Subcutaneous adipose tissue (tissue), 4 donors: ENCODE results near the gene SFMBT2. TPM values are rescaled to one million over a fixed set of nuclear protein-coding genes. Genes with fewer than 3 reads are reported as not detected.

Source experiments
- total RNA-seq, 4 donors: library from RNA; depleted of rRNA; stranded (reverse); fragments of >200 nt; gene quantifications; one replicate each; pipeline ENCODE4 v1.1.0, GENCODE V29; 2016
- TF ChIP-seq, protein P1 (sequence below): fragments of 450-650 bp; IDR thresholded peaks from one replicate; pipeline ENCODE4 v1.5.1; 2016; ENCODE audit warnings: low read depth, mild to moderate bottlenecking, control low read depth, antibody characterized with exemption, moderate library complexity

The SFMBT2 gene
- total RNA-seq, 4 donors from 2014 or later = 3.7 to 11.7 (median 7.0) TPM

DNA sequence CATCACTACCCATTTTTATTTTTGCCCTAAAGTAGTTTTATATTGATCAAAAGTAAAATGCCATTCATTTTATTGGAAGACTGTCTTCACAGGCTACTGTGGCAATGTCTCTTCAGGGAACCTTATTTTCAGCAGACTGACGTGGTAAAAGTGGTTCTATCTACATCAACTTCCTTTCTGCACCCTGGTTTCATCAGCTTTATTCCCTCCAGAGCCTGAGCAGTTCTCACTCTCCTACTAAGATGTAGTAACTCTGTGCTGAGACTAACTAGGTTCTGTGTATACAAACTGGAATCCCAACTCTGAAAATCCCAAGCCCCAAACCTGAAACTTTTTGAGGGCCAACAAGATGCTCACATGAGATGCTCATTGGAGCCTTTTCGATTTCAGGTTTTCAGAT is 155.3 kb downstream of the SFMBT2 start:
- TF ChIP-seq, protein P1, sequence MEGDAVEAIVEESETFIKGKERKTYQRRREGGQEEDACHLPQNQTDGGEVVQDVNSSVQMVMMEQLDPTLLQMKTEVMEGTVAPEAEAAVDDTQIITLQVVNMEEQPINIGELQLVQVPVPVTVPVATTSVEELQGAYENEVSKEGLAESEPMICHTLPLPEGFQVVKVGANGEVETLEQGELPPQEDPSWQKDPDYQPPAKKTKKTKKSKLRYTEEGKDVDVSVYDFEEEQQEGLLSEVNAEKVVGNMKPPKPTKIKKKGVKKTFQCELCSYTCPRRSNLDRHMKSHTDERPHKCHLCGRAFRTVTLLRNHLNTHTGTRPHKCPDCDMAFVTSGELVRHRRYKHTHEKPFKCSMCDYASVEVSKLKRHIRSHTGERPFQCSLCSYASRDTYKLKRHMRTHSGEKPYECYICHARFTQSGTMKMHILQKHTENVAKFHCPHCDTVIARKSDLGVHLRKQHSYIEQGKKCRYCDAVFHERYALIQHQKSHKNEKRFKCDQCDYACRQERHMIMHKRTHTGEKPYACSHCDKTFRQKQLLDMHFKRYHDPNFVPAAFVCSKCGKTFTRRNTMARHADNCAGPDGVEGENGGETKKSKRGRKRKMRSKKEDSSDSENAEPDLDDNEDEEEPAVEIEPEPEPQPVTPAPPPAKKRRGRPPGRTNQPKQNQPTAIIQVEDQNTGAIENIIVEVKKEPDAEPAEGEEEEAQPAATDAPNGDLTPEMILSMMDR = no peak

DNA sequence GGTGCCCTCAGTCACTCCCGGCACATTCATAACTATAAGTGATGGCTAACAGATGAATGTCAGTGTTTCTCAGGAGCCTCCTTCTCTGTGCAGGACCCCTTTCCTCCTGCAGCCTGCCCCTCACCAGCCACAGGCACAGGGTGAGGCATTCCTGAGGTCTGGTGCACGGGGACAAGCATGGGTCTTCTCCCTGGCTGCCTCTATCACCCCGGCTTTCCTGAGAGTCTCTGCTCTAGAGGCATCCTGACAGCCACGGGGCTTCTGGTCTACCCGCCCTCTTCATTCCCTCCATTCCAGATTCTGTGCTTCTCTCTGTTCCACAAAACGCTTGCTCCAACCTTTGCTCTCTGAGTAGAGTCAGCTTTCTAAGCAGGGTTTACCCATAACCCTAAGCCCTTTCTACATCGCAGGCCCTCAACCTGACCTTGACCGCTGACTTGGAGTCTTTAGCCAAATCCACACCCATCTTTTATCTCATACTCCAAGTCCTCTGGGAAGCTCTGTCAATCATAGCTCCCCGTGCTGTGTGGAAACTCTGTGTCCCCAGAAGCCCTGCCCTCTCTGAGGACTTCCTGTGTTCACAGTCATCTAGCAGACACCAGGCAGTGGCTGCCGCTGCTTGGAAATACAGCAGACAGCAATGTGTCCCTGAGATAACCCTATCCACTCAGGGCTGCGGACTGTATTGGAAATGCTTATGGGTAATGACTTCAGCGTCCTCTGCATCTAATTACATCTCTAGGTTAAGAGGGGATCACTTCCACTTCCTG is 159.0 kb downstream of the SFMBT2 start:
- TF ChIP-seq, protein P1 = no peak

DNA sequence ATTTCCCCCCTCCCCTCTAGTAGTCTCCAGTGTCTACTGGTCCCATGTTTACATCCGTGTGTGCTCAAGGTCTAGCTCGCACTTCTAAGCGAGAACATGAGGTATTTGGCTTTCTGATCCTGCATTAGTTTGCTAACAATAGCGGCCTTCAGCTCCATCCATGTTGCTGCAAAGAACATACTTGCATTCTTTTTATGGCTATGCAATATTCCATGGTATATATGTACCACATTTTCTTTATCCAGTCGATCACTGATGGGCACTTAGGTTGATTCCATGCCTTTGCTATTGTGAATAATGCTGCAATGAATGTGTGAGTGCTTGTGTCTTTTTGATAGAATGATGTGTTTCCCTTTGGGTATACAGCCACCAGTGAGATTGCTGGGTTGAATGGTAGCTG is 160.6 kb downstream of the SFMBT2 start:
- TF ChIP-seq, protein P1 = no peak

DNA sequence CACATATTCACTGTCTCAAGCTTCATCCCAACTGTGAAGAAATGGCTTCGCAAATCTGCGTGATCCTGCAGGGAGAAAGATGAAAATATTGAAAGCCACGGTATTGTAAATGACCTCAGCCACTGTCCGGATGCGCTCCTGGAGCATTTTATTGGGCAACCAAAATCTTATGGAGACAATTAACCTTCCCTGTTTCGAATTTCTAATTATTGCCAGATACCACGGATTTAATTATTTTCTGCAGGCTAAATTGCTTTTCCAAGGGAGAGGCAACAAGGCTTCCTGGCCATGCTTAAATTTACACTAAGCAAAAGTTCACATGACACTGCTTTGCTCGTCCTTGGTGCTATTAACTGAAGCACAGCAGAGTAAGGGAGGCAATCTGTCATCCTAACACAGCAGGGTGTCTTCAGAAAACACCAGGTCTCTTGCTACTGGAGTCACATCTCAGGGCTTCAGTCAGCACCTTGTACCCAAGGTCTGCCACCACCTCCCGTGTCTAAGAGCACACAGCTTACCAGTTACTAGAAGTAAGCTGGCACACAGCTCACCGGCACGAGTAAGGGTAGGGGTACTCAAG is 162.2 kb downstream of the SFMBT2 start:
- TF ChIP-seq, protein P1 = no peak

DNA sequence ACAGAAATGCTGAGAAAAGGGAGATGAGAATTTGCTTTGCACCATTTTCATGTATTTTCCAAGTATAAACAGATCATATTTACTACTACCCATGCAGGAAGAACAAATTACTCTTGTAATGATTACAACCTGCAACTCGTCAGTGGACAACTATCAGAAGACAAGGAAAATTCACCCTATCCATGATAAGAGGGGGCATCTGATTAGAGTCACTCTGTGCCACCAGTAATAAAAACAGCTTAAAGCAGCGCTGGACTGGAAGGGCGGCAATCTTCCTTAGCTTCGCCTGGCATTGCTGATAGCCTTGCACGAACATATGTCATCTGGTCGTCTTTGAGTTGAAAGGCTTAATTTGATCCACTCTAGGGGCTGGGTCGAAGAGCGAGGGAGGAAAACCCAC is 162.7 kb downstream of the SFMBT2 start:
- TF ChIP-seq, protein P1 = no peak

DNA sequence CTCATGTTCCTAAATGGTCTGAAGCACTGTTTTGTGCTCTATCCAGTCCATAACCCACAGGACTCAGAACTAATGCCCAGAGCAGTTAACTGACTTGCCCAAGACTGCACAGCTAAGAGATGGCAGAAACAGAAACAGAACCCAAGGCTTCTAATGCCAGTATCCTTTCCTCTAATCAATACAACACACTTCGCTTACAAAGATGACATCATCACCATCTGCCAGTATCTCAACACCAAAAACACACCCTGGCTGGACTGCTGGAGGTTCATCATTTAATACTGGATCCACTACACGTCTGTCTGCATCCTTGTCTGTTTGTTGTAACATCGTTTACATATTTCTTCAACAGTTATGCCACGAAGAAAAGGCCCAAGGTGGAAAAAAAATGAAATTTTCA is 165.3 kb downstream of the SFMBT2 start:
- TF ChIP-seq, protein P1 = no peak

DNA sequence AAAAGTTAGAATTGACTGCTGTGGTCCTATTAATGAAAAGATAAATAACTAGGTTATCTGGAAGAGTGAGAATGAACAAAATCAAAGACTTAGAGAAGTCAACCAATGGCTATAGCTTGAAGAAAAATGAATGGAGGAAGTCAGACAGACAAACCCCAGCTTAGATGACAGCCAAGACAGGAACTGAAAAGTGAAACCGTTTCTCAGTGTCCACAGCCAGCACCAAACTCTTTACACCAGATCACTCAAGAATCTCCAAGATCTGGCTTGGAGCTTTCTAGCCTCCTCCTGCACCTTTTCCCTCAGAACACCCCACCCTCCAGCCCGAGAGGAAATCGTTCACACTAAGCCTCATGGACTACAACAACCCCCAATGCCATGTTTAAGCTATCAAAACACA is 167.0 kb downstream of the SFMBT2 start:
- TF ChIP-seq, protein P1 = no peak
